HCT116 (cell line): ENCODE data around the gene LOXL1. TPM values are rescaled to one million over a fixed set of nuclear protein-coding genes. Genes with fewer than 3 reads are reported as not detected.

Source experiments
- ATAC-seq: fragments of 200-7000 bp; cut with Tn5 transposase; 2 replicates; pipeline ENCODE4 v1.9.1; 2020; ENCODE audit warnings: mild to moderate bottlenecking, moderate library complexity
- BruUV-seq: library from RNA; stranded (reverse); fragments of 400-500 nt; replicated peaks from 2 replicates; lab custom pipeline; 2021; lab: Mats Ljungman, UMichigan
- CTCF ChIA-PET: fragments of 300-600 bp; sonication (Branson Sonifier 250); formaldehyde crosslinking; loops from one replicate; lab custom pipeline; 2021; ENCODE audit warnings: antibody characterized with exemption; lab: Charles Lee
- POLR2A ChIA-PET: fragments of 300-600, 350-600 bp; sonication (Branson Sonifier 250); formaldehyde crosslinking; loops from one replicate; lab custom pipeline; 2021; ENCODE audit warnings: antibody characterized with exemption; lab: Charles Lee
- RAD21 ChIA-PET, 2 experiments: fragments of 300-600 bp; sonication (Branson Sonifier 250); formaldehyde crosslinking; loops; one replicate each; lab custom pipeline; 2023; ENCODE audit warnings: low total read pairs in 2 of 2; ENCODE audit not compliant: uncharacterized antibody in 2 of 2, unreplicated experiment in 2 of 2, low non-redundant PET in 1 of 2; lab: Charles Lee
- DNase-seq: peaks from one replicate; pipeline ENCODE4 v3.0.0-alpha.2; 2010; ENCODE audit warnings: low read depth, low spot score
- H2AFZ ChIP-seq: fragments of 200-600 bp; shearing (Covaris generic), sonication (generic); 2 replicates; pipeline ENCODE4 v1.6.1; 2017; ENCODE audit warnings: low read depth, mixed run types, mixed read lengths, antibody characterized with exemption, low read length; ENCODE audit not compliant: poor library complexity, severe bottlenecking
- H3K27ac ChIP-seq: 2 replicates; pipeline ENCODE4 v1.5.1; 2012; ENCODE audit warnings: low read depth, low read length
- H3K27me3 ChIP-seq: fragments of 200-600 bp; sonication (generic); 2 replicates; pipeline ENCODE4 v1.6.1; 2016; ENCODE audit warnings: mixed run types, low read length, mixed read lengths; ENCODE audit not compliant: insufficient read depth
- H3K36me3 ChIP-seq, 2 experiments: fragments of 200-500 bp in 1 of 2; fragments of 200-600 bp in 1 of 2; sonication (Bioruptor generic) in 1 of 2; sonication (generic) in 1 of 2; 2 replicates each; pipeline versions ENCODE4 v1.5.1 to v1.6.1; 2014 to 2016; ENCODE audit warnings: low read length in 2 of 2, inconsistent platforms in 1 of 2, mixed read lengths in 1 of 2, mixed run types in 1 of 2; ENCODE audit not compliant: insufficient read depth in 2 of 2, control insufficient read depth in 1 of 2
- H3K4me1 ChIP-seq, 2 experiments: fragments of 200-600 bp in 1 of 2; sonication (generic) in 1 of 2; 2 replicates each; pipeline versions ENCODE4 v1.5.1 to v1.6.1; 2012 to 2017; ENCODE audit warnings: low read length in 2 of 2, inconsistent platforms in 1 of 2, mild to moderate bottlenecking in 1 of 2, mixed read lengths in 1 of 2, mixed run types in 1 of 2, moderate library complexity in 1 of 2; ENCODE audit not compliant: insufficient read depth in 2 of 2, control insufficient read depth in 1 of 2
- H3K4me2 ChIP-seq: fragments of 200-600 bp; sonication (generic); 2 replicates; pipeline ENCODE4 v1.6.1; 2017; ENCODE audit warnings: mixed run types, low read length, mixed read lengths
- H3K4me3 ChIP-seq, 2 experiments: fragments of 200-600 bp in 1 of 2; sonication (generic) in 1 of 2; replicated peaks in 1 of 2; 2 replicates each; pipeline ENCODE4 v1.5.1; 2011 to 2016; ENCODE audit warnings: low read length in 2 of 2, control low read depth in 1 of 2, low read depth in 1 of 2, mild to moderate bottlenecking in 1 of 2, mixed read lengths in 1 of 2, mixed run types in 1 of 2
- H3K79me2 ChIP-seq: fragments of 200-600 bp; sonication (generic); 2 replicates; pipeline ENCODE4 v1.6.1; 2017; ENCODE audit warnings: mild to moderate bottlenecking, mixed run types, low read length, moderate library complexity, mixed read lengths; ENCODE audit not compliant: insufficient read depth
- H3K9ac ChIP-seq: fragments of 200-600 bp; sonication (generic); 2 replicates; pipeline ENCODE4 v1.6.1; 2016; ENCODE audit warnings: low read length, mixed read lengths
- H3K9me2 ChIP-seq: fragments of 200-600 bp; sonication (generic), shearing (Covaris generic); 2 replicates; pipeline ENCODE4 v1.6.1; 2017; ENCODE audit warnings: mixed run types, mild to moderate bottlenecking, moderate library complexity; ENCODE audit not compliant: insufficient read depth
- H3K9me3 ChIP-seq, 2 experiments: fragments of 200-500 bp in 1 of 2; fragments of 200-600 bp in 1 of 2; sonication (Bioruptor generic) in 1 of 2; sonication (generic) in 1 of 2; 2 replicates each; pipeline ENCODE4 v1.6.1; 2014 to 2017; ENCODE audit warnings: low read length in 2 of 2, mixed read lengths in 2 of 2, inconsistent platforms in 1 of 2, low read depth in 1 of 2, mild to moderate bottlenecking in 1 of 2, mixed run types in 1 of 2, moderate library complexity in 1 of 2; ENCODE audit not compliant: control insufficient read depth in 1 of 2, insufficient read depth in 1 of 2
- H4K20me1 ChIP-seq: fragments of 200-600 bp; sonication (generic), shearing (Covaris generic); 2 replicates; pipeline ENCODE4 v1.6.1; 2017; ENCODE audit warnings: mixed run types, mild to moderate bottlenecking, moderate library complexity; ENCODE audit not compliant: insufficient read depth
- EZH2phosphoT487 ChIP-seq: fragments of 200-600 bp; IDR thresholded peaks from 2 replicates; pipeline ENCODE4 v1.6.1; 2018; ENCODE audit warnings: antibody characterized with exemption, borderline replicate concordance
- FOSL1 ChIP-seq: IDR thresholded peaks from 2 replicates; pipeline ENCODE4 v1.6.1; 2012; ENCODE audit warnings: low read depth
- JUND ChIP-seq: IDR thresholded peaks from 2 replicates; pipeline ENCODE4 v1.6.1; 2012
- POLR2A ChIP-seq: IDR thresholded peaks from 2 replicates; pipeline ENCODE4 v1.7.0; 2011; ENCODE audit warnings: borderline replicate concordance; ENCODE audit not compliant: insufficient read depth, insufficient read length; ENCODE audit errors: extremely low read depth
- POLR2AphosphoS5 ChIP-seq: IDR thresholded peaks from 2 replicates; pipeline ENCODE4 v1.6.1; 2011; ENCODE audit warnings: mild to moderate bottlenecking, low read depth, low read length, moderate library complexity
- SP1 ChIP-seq: IDR thresholded peaks from 2 replicates; pipeline ENCODE4 v1.6.1; 2012; ENCODE audit warnings: low read depth
- YY1 ChIP-seq: IDR thresholded peaks from 2 replicates; pipeline ENCODE4 v1.6.1; 2011; ENCODE audit warnings: low read length, low read depth, moderate library complexity, mild to moderate bottlenecking; ENCODE audit not compliant: insufficient replicate concordance; ENCODE audit errors: extremely low read depth
- intact Hi-C: fragments of 100-400 bp; cut with micrococcal nuclease; formaldehyde crosslinking; loops from 2 replicates; pipeline ENCODE4 v1.10.0; 2022
- total RNA-seq: library from RNA; stranded (reverse); gene quantifications from one replicate; pipeline ENCODE4 v1.2.1, GENCODE V29; 2021; ENCODE audit not compliant: unreplicated experiment
- TF ChIP-seq, protein P1 (sequence below): IDR thresholded peaks from 2 replicates; pipeline ENCODE4 v1.6.1; 2012; ENCODE audit warnings: low read depth
- TF ChIP-seq, protein P2 (sequence below): IDR thresholded peaks from 2 replicates; pipeline ENCODE4 v1.6.1; 2012
- TF ChIP-seq, protein P3 (sequence below): IDR thresholded peaks from 2 replicates; pipeline ENCODE4 v1.6.1; 2011; ENCODE audit warnings: mild to moderate bottlenecking, low read length, moderate library complexity; ENCODE audit not compliant: insufficient replicate concordance; ENCODE audit errors: extremely low read depth
- TF ChIP-seq, protein P4 (sequence below), 3 experiments: fragments of 200-600 bp in 1 of 3; sonication (generic) in 1 of 3; IDR thresholded peaks in 2 of 3; conservative IDR thresholded peaks in 1 of 3; 2 replicates each; pipeline ENCODE4 v1.5.1; 2012 to 2017; ENCODE audit warnings: low read depth in 2 of 3, low read length in 2 of 3, antibody characterized with exemption in 1 of 3, borderline replicate concordance in 1 of 3, control low read depth in 1 of 3, mild to moderate bottlenecking in 1 of 3, mixed read lengths in 1 of 3, mixed run types in 1 of 3, moderate library complexity in 1 of 3; ENCODE audit not compliant: insufficient read depth in 1 of 3

Gene LOXL1
- total RNA-seq, 1 experiment from 2014 or later: 14.9 TPM

DNA sequence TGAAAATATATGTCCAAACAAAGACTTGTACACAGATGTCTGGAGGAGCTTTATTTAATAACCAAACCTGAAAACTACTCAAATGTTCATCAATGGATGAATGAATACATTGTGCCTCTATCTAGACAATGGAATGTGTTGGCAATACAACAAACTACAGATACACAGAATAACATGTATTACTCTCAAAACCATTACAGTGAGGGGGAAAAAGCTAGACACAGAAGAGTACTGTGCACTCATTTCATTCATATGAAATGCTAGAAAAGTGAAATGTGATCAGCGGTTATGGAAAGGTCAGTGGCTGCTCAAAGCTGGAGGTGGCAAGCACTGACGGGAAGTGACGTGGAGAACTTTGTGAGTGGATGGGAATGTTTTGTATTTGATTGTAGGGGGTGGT lies 52.6 kb downstream of the LOXL1 start:
- no peak overlapping the region for H2AFZ ChIP-seq
- intact Hi-C loops: no loop called here
- peaks cover 23 to 26% of the 10 kb centered on the region in 2 experiments for H3K4me1 ChIP-seq
- no peaks in the 10 kb centered on the region; a peak in 1 of 4 replicates for H3K9me3 ChIP-seq
- DNase-seq: no peak
- H3K36me3 ChIP-seq: no peaks in the 10 kb centered on the region
- no peak overlapping the region for H3K4me3 ChIP-seq
- H3K9me2 ChIP-seq: no peaks in the 10 kb centered on the region
- ATAC-seq: no peak
- H4K20me1 ChIP-seq: no peaks in the 10 kb centered on the region
- CTCF ChIA-PET: interaction anchor here (1.4 kb wide), 1 partner anchor 70 kb away, joined by 4 read pairs; no protein-coding TSS in a partner anchor
- H3K79me2 ChIP-seq: no peaks in the 10 kb centered on the region
- POLR2A ChIA-PET: no interaction called here
- no TSS peak for BruUV-seq
- no peak overlapping the region for H3K9ac ChIP-seq
- H3K27me3 ChIP-seq: no peaks in the 10 kb centered on the region
- TF ChIP-seq, protein P1, sequence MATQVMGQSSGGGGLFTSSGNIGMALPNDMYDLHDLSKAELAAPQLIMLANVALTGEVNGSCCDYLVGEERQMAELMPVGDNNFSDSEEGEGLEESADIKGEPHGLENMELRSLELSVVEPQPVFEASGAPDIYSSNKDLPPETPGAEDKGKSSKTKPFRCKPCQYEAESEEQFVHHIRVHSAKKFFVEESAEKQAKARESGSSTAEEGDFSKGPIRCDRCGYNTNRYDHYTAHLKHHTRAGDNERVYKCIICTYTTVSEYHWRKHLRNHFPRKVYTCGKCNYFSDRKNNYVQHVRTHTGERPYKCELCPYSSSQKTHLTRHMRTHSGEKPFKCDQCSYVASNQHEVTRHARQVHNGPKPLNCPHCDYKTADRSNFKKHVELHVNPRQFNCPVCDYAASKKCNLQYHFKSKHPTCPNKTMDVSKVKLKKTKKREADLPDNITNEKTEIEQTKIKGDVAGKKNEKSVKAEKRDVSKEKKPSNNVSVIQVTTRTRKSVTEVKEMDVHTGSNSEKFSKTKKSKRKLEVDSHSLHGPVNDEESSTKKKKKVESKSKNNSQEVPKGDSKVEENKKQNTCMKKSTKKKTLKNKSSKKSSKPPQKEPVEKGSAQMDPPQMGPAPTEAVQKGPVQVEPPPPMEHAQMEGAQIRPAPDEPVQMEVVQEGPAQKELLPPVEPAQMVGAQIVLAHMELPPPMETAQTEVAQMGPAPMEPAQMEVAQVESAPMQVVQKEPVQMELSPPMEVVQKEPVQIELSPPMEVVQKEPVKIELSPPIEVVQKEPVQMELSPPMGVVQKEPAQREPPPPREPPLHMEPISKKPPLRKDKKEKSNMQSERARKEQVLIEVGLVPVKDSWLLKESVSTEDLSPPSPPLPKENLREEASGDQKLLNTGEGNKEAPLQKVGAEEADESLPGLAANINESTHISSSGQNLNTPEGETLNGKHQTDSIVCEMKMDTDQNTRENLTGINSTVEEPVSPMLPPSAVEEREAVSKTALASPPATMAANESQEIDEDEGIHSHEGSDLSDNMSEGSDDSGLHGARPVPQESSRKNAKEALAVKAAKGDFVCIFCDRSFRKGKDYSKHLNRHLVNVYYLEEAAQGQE: no peak
- TF ChIP-seq FOSL1 (no peak), JUND (no peak), POLR2AphosphoS5 (no peak), POLR2A (no peak), EZH2phosphoT487 (no peak), SP1 (no peak), YY1 (no peak)
- TF ChIP-seq, protein P2, sequence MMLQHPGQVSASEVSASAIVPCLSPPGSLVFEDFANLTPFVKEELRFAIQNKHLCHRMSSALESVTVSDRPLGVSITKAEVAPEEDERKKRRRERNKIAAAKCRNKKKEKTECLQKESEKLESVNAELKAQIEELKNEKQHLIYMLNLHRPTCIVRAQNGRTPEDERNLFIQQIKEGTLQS: no peak
- TF ChIP-seq, protein P3, sequence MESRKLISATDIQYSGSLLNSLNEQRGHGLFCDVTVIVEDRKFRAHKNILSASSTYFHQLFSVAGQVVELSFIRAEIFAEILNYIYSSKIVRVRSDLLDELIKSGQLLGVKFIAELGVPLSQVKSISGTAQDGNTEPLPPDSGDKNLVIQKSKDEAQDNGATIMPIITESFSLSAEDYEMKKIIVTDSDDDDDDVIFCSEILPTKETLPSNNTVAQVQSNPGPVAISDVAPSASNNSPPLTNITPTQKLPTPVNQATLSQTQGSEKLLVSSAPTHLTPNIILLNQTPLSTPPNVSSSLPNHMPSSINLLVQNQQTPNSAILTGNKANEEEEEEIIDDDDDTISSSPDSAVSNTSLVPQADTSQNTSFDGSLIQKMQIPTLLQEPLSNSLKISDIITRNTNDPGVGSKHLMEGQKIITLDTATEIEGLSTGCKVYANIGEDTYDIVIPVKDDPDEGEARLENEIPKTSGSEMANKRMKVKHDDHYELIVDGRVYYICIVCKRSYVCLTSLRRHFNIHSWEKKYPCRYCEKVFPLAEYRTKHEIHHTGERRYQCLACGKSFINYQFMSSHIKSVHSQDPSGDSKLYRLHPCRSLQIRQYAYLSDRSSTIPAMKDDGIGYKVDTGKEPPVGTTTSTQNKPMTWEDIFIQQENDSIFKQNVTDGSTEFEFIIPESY: no peak
- TF ChIP-seq, protein P4, sequence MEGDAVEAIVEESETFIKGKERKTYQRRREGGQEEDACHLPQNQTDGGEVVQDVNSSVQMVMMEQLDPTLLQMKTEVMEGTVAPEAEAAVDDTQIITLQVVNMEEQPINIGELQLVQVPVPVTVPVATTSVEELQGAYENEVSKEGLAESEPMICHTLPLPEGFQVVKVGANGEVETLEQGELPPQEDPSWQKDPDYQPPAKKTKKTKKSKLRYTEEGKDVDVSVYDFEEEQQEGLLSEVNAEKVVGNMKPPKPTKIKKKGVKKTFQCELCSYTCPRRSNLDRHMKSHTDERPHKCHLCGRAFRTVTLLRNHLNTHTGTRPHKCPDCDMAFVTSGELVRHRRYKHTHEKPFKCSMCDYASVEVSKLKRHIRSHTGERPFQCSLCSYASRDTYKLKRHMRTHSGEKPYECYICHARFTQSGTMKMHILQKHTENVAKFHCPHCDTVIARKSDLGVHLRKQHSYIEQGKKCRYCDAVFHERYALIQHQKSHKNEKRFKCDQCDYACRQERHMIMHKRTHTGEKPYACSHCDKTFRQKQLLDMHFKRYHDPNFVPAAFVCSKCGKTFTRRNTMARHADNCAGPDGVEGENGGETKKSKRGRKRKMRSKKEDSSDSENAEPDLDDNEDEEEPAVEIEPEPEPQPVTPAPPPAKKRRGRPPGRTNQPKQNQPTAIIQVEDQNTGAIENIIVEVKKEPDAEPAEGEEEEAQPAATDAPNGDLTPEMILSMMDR (IDR thresholded peaks at IDR 0.05 in 2 of 3, conservative IDR thresholded peaks at IDR 0.05 in 1 of 3; ENCODE audit: borderline replicate concordance in 1 of 3, insufficient read depth in 1 of 3, low read depth in 2 of 3, low read length in 2 of 3): no peak
- no peak overlapping the region for H3K4me2 ChIP-seq
- no peak overlapping the region for H3K27ac ChIP-seq
- RAD21 ChIA-PET: interaction anchor here in 1 of 2 experiments (0.6 kb wide), 1 partner anchor 276 kb away, joined by 7 read pairs; no protein-coding TSS in a partner anchor
